HepG2 (cell line): ENCODE data around the gene RAB3A. TPM values are rescaled to one million over a fixed set of nuclear protein-coding genes. Genes with fewer than 3 reads are reported as not detected.

Experiments used
- ADNP ChIP-seq: sonication (generic); formaldehyde crosslinking; IDR thresholded peaks from 2 replicates; pipeline ENCODE4 v1.4.0; 2020; ENCODE audit warnings: missing genetic modification reagents
- CAMTA2 ChIP-seq: sonication (generic); formaldehyde crosslinking; IDR thresholded peaks from 2 replicates; pipeline ENCODE4 v1.4.0; 2020; ENCODE audit warnings: mild to moderate bottlenecking, missing genetic modification reagents, borderline replicate concordance
- FOXO1 ChIP-seq: sonication (generic); formaldehyde crosslinking; IDR thresholded peaks from 2 replicates; pipeline ENCODE4 v1.4.0; 2020; ENCODE audit warnings: missing genetic modification reagents
- MATR3 ChIP-seq: sonication (generic); formaldehyde crosslinking; IDR thresholded peaks from 2 replicates; pipeline ENCODE4 v1.4.0; 2020; ENCODE audit warnings: missing genetic modification reagents
- PAF1 ChIP-seq: IDR thresholded peaks from 2 replicates; pipeline ENCODE4 v1.6.1; 2016; ENCODE audit warnings: missing genetic modification reagents, missing compliant biosample characterization
- PRMT3 ChIP-seq: sonication (generic); formaldehyde crosslinking; IDR thresholded peaks from 2 replicates; pipeline ENCODE4 v1.8.1; 2022; ENCODE audit warnings: low read depth, mild to moderate bottlenecking, moderate library complexity, missing genetic modification reagents, borderline replicate concordance
- SETDB1 ChIP-seq: sonication (generic); formaldehyde crosslinking; IDR thresholded peaks from 2 replicates; pipeline ENCODE4 v1.5.1; 2020; ENCODE audit warnings: missing genetic modification reagents, mild to moderate bottlenecking, borderline replicate concordance
- ZFAT ChIP-seq: sonication (generic); formaldehyde crosslinking; conservative IDR thresholded peaks from 2 replicates; pipeline ENCODE4 v1.8.1; 2023; ENCODE audit warnings: missing genetic modification reagents, inconsistent platforms
- ZFP36 ChIP-seq: fragments of 150-350 bp; IDR thresholded peaks from 2 replicates; pipeline ENCODE4 v1.6.1; 2018; ENCODE audit warnings: borderline replicate concordance, low read length, low read depth; ENCODE audit not compliant: partially characterized antibody
- ZNF614 ChIP-seq: IDR thresholded peaks from 2 replicates; pipeline ENCODE4 v1.6.1; 2018; ENCODE audit warnings: missing biosample characterization, missing genetic modification reagents, inconsistent platforms, borderline replicate concordance
- ZNF619 ChIP-seq: sonication (generic); formaldehyde crosslinking; IDR thresholded peaks from 2 replicates; pipeline ENCODE4 v1.4.0; 2020; ENCODE audit warnings: mild to moderate bottlenecking, missing genetic modification reagents
- polyA plus RNA-seq, 8 experiments: library from polyadenylated mRNA; depleted of rRNA in 3 of 8; stranded (reverse) in 7 of 8; unstranded in 1 of 8; fragments of >200 nt; fragmentation: Illumina TruSeq in 4 of 8; extraction: Trizol in 4 of 8; gene quantifications; 2 replicates each; pipeline versions ENCODE4 v1.2.1 to v1.2.3, GENCODE V29; 2011 to 2016; ENCODE audit warnings: low read depth in 4 of 8, missing spikeins in 1 of 8, mixed read lengths in 1 of 8; ENCODE audit not compliant: insufficient read depth in 1 of 8
- total RNA-seq, 5 experiments: library from RNA; depleted of rRNA; stranded (reverse); fragments of >200 nt; fragmentation: Illumina TruSeq; extraction: Trizol; gene quantifications; 2 replicates each; pipeline ENCODE4 v1.2.3, GENCODE V29; 2016; ENCODE audit warnings: low read depth in 1 of 5
- TF ChIP-seq, protein P1 (sequence below): sonication (generic); formaldehyde crosslinking; IDR thresholded peaks from 2 replicates; pipeline ENCODE4 v1.5.1; 2020; ENCODE audit warnings: mild to moderate bottlenecking, missing genetic modification reagents
- TF ChIP-seq, protein P2 (sequence below), 2 experiments: sonication (generic) in 1 of 2; formaldehyde crosslinking in 1 of 2; IDR thresholded peaks; 2 replicates each; pipeline versions ENCODE4 v1.4.0 to v1.6.1; 2018 to 2020; ENCODE audit warnings: missing genetic modification reagents in 2 of 2, borderline replicate concordance in 1 of 2, low read depth in 1 of 2, mild to moderate bottlenecking in 1 of 2, missing biosample characterization in 1 of 2
- TF ChIP-seq, protein P3 (sequence below): sonication (generic); formaldehyde crosslinking; IDR thresholded peaks from 2 replicates; pipeline ENCODE4 v1.5.0; 2020; ENCODE audit warnings: mild to moderate bottlenecking, missing genetic modification reagents
- TF ChIP-seq, protein P4 (sequence below): sonication (generic); formaldehyde crosslinking; IDR thresholded peaks from 2 replicates; pipeline ENCODE4 v1.5.1; 2020; ENCODE audit warnings: missing genetic modification reagents, mild to moderate bottlenecking, borderline replicate concordance
- TF ChIP-seq, protein P5 (sequence below): sonication (generic); formaldehyde crosslinking; IDR thresholded peaks from 2 replicates; pipeline ENCODE4 v1.8.1; 2022; ENCODE audit warnings: mild to moderate bottlenecking, missing genetic modification reagents

Gene RAB3A
- total and polyA plus RNA-seq, 2 of the 13 experiments (the other 11 are each of a cell fraction or from before 2014, with no cell fraction given): 0.58 to 0.98 TPM

DNA sequence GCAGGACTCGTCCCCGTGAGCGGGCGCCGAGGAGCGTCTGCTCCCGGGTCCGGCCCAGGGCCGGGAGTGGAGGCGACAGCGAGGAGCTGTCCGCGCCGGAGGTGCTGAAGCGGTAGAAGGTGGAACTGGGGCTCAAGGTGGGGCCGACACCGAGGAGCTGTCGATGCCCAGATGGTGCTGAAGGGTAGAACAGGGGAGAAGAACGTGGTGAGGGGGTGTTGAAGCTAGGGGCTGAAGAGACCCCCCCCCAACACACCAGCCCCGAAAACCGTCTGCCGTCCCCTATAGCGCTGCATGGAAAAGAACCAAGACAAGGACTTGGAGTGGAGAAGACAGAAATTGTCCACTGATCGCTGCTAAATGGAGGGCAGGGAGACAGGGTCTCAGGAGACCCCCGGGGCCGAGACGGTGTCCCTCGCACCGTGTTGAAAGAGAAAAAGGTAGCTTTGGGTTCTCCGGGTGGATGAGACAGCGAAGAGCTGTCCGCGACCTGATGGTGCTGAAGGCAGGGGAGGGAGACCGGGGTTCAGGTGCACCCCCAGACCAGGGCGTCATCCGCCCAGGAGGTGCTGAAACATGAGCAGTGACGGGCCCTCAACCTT lies 29.5 kb upstream of the RAB3A start (continued):
- TF ChIP-seq, protein P1, sequence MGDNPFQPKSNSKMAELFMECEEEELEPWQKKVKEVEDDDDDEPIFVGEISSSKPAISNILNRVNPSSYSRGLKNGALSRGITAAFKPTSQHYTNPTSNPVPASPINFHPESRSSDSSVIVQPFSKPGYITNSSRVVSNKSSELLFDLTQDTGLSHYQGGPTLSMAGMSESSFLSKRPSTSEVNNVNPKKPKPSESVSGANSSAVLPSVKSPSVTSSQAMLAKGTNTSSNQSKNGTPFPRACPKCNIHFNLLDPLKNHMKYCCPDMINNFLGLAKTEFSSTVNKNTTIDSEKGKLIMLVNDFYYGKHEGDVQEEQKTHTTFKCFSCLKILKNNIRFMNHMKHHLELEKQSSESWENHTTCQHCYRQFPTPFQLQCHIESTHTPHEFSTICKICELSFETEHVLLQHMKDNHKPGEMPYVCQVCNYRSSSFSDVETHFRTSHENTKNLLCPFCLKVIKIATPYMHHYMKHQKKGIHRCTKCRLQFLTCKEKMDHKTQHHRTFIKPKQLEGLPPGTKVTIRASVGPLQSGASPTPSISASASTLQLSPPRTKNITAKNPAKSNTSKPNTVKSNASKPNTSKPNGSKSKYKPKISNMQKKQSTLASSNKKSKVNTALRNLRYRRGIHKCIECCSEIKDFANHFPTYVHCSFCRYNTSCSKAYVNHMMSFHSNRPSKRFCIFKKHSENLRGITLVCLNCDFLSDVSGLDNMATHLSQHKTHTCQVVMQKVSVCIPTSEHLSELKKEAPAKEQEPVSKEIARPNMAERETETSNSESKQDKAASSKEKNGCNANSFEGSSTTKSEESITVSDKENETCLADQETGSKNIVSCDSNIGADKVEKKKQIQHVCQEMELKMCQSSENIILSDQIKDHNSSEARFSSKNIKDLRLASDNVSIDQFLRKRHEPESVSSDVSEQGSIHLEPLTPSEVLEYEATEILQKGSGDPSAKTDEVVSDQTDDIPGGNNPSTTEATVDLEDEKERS (CRISPR knock-in tag): peak; percentile 81; the same call in 1 of the 2 replicates
- no peak for TF ChIP-seq ADNP (CRISPR knock-in tag)
- peak; percentile 86; the same call in 1 of the 2 replicates for TF ChIP-seq ZNF614 (CRISPR knock-in tag)
- TF ChIP-seq ZFP36: no peak
- TF ChIP-seq, protein P2, sequence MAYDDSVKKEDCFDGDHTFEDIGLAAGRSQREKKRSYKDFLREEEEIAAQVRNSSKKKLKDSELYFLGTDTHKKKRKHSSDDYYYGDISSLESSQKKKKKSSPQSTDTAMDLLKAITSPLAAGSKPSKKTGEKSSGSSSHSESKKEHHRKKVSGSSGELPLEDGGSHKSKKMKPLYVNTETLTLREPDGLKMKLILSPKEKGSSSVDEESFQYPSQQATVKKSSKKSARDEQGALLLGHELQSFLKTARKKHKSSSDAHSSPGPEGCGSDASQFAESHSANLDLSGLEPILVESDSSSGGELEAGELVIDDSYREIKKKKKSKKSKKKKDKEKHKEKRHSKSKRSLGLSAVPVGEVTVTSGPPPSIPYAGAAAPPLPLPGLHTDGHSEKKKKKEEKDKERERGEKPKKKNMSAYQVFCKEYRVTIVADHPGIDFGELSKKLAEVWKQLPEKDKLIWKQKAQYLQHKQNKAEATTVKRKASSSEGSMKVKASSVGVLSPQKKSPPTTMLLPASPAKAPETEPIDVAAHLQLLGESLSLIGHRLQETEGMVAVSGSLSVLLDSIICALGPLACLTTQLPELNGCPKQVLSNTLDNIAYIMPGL (CRISPR knock-in tag; IDR thresholded peaks at IDR 0.05; ENCODE audit: borderline replicate concordance in 1 of 2, low read depth in 1 of 2): peak; percentile 54 to 72; a peak in 2 of 4 replicates
- TF ChIP-seq, protein P3, sequence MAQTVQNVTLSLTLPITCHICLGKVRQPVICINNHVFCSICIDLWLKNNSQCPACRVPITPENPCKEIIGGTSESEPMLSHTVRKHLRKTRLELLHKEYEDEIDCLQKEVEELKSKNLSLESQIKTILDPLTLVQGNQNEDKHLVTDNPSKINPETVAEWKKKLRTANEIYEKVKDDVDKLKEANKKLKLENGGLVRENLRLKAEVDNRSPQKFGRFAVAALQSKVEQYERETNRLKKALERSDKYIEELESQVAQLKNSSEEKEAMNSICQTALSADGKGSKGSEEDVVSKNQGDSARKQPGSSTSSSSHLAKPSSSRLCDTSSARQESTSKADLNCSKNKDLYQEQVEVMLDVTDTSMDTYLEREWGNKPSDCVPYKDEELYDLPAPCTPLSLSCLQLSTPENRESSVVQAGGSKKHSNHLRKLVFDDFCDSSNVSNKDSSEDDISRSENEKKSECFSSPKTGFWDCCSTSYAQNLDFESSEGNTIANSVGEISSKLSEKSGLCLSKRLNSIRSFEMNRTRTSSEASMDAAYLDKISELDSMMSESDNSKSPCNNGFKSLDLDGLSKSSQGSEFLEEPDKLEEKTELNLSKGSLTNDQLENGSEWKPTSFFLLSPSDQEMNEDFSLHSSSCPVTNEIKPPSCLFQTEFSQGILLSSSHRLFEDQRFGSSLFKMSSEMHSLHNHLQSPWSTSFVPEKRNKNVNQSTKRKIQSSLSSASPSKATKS: 0 out of 2 replicates have a peak, but pooled peaks have one; percentile 56
- TF ChIP-seq FOXO1 (CRISPR knock-in tag): no peak
- peak; percentile 82; the same call in 1 of the 2 replicates for TF ChIP-seq CAMTA2 (CRISPR knock-in tag)
- no peak for TF ChIP-seq MATR3 (CRISPR knock-in tag)
- TF ChIP-seq PAF1: no peak
- TF ChIP-seq ZNF619 (CRISPR knock-in tag): 0 out of 2 replicates have a peak, but pooled peaks have one; percentile 54
- TF ChIP-seq ZFAT: 0 out of 2 replicates have a peak, but pooled peaks have one; percentile 55
- TF ChIP-seq, protein P4, sequence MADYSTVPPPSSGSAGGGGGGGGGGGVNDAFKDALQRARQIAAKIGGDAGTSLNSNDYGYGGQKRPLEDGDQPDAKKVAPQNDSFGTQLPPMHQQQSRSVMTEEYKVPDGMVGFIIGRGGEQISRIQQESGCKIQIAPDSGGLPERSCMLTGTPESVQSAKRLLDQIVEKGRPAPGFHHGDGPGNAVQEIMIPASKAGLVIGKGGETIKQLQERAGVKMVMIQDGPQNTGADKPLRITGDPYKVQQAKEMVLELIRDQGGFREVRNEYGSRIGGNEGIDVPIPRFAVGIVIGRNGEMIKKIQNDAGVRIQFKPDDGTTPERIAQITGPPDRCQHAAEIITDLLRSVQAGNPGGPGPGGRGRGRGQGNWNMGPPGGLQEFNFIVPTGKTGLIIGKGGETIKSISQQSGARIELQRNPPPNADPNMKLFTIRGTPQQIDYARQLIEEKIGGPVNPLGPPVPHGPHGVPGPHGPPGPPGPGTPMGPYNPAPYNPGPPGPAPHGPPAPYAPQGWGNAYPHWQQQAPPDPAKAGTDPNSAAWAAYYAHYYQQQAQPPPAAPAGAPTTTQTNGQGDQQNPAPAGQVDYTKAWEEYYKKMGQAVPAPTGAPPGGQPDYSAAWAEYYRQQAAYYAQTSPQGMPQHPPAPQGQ (CRISPR knock-in tag): no peak
- TF ChIP-seq, protein P5, sequence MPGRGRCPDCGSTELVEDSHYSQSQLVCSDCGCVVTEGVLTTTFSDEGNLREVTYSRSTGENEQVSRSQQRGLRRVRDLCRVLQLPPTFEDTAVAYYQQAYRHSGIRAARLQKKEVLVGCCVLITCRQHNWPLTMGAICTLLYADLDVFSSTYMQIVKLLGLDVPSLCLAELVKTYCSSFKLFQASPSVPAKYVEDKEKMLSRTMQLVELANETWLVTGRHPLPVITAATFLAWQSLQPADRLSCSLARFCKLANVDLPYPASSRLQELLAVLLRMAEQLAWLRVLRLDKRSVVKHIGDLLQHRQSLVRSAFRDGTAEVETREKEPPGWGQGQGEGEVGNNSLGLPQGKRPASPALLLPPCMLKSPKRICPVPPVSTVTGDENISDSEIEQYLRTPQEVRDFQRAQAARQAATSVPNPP (CRISPR knock-in tag): no peak
- TF ChIP-seq PRMT3 (CRISPR knock-in tag): no peak; the same call in 1 of the 2 replicates
- no peak for TF ChIP-seq SETDB1 (CRISPR knock-in tag)
